Measurements from ENCODE around the gene SERTM2.

- no peak for TF ChIP-seq CHD1 (IDR thresholded peaks at IDR 0.05; ENCODE audit: low read depth, low read length)
- TF ChIP-seq POLR2A (IDR thresholded peaks at IDR 0.05; ENCODE audit: low read depth, low read length): no peak
Observed at GRCh38 chrX:111520506-111520905, 9.1 kb downstream of the SERTM2 start.

Data from IMR-90 (cell line).